DND-41 (cell line): ENCODE measurements around the gene CASD1.

Experiments used
- CTCF ChIP-seq: IDR thresholded peaks from 2 replicates; pipeline ENCODE4 v1.5.1; 2012; ENCODE audit warnings: borderline replicate concordance, low read length, moderate library complexity, mild to moderate bottlenecking; ENCODE audit not compliant: poor library complexity, severe bottlenecking; ENCODE audit errors: extremely low read depth
- EZH2 ChIP-seq: IDR thresholded peaks from 3 replicates; pipeline ENCODE4 v1.6.1; 2012; ENCODE audit warnings: borderline replicate concordance, low read depth, mild to moderate bottlenecking, moderate library complexity, low read length, inconsistent platforms; ENCODE audit not compliant: severe bottlenecking

DNA sequence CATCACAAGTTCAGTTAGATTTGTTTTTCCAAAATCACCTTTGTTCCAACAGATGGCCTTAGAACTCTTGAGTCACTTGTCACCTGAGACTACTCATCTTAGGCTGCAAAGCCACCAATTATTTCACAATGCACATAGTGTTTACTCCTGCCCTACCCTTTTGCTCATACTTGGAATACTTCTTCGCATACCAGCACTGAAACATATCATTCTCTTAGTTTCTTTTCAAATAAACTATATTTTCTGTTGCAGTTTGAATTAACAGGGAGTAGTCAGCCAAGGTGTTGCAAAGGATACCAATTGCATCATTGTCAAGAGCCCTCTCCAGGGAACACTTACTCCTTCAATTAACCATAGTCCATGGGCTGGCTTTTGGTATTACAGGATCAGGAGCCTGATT lies 71.0 kb downstream of the CASD1 start:
- TF ChIP-seq CTCF (no peak), EZH2 (no peak)
